Panc1 (cell line): ENCODE results near the gene RPS24. TPM values are rescaled to one million over a fixed set of nuclear protein-coding genes. Genes with fewer than 3 reads are reported as not detected.

Source experiments
- ATAC-seq: fragments of 200-7000 bp; cut with Tn5 transposase; 2 replicates; pipeline ENCODE4 v1.9.1; 2020; ENCODE audit warnings: mild to moderate bottlenecking, moderate library complexity
- BruUV-seq: library from RNA; stranded (reverse); fragments of 400-500 nt; replicated peaks from 2 replicates; lab custom pipeline; 2021; lab: Mats Ljungman, UMichigan
- CTCF ChIA-PET: fragments of 300-600 bp; sonication (Branson Sonifier 250); formaldehyde crosslinking; loops from one replicate; lab custom pipeline; 2022; ENCODE audit warnings: antibody characterized with exemption; lab: Charles Lee
- POLR2A ChIA-PET: fragments of 300-600 bp; sonication (Branson Sonifier 250); formaldehyde crosslinking; loops from one replicate; lab custom pipeline; 2022; ENCODE audit warnings: antibody characterized with exemption; lab: Charles Lee
- DNase-seq: peaks from one replicate; pipeline ENCODE4 v3.0.0-alpha.2; 2010; ENCODE audit warnings: low read depth, low spot score
- H3K27ac ChIP-seq: 2 replicates; pipeline ENCODE4 v1.5.1; 2011; ENCODE audit warnings: mild to moderate bottlenecking, low read length, inconsistent platforms
- H3K27me3 ChIP-seq: fragments of 200-500 bp; sonication (Bioruptor generic); 2 replicates; pipeline ENCODE4 v1.6.0; 2014; ENCODE audit warnings: low read length, inconsistent platforms; ENCODE audit not compliant: control insufficient read depth, insufficient read depth
- H3K36me3 ChIP-seq: fragments of 200-500 bp; sonication (Bioruptor generic); 2 replicates; pipeline ENCODE4 v1.5.1; 2014; ENCODE audit warnings: inconsistent platforms, mild to moderate bottlenecking, low read length, moderate library complexity; ENCODE audit not compliant: control insufficient read depth, insufficient read depth
- H3K4me1 ChIP-seq: 2 replicates; pipeline ENCODE4 v1.5.1; 2011; ENCODE audit warnings: inconsistent platforms, mild to moderate bottlenecking, low read length, moderate library complexity; ENCODE audit not compliant: control insufficient read depth, insufficient read depth
- H3K4me3 ChIP-seq, 2 experiments: 2 replicates each; pipeline ENCODE4 v1.5.1; 2011 to 2012; ENCODE audit warnings: low read depth in 2 of 2, low read length in 2 of 2, mild to moderate bottlenecking in 2 of 2, inconsistent platforms in 1 of 2, moderate library complexity in 1 of 2
- H3K9me3 ChIP-seq: fragments of 200-500 bp; sonication (Bioruptor generic); 2 replicates; pipeline ENCODE4 v1.5.1; 2014; ENCODE audit warnings: low read depth, mild to moderate bottlenecking, inconsistent platforms, low read length, moderate library complexity; ENCODE audit not compliant: control insufficient read depth, insufficient read depth
- CTCF ChIP-seq: fragments of 450-650 bp; IDR thresholded peaks from 2 replicates; pipeline ENCODE4 v1.5.1; 2017; ENCODE audit warnings: mild to moderate bottlenecking
- POLR2AphosphoS5 ChIP-seq: IDR thresholded peaks from 2 replicates; pipeline ENCODE4 v1.6.1; 2012; ENCODE audit warnings: mild to moderate bottlenecking, low read depth, low read length, moderate library complexity
- REST ChIP-seq, 2 experiments: IDR thresholded peaks; 2 replicates each; pipeline ENCODE4 v1.6.1; 2011 to 2012; ENCODE audit warnings: low read depth in 2 of 2, control low read depth in 1 of 2, low read length in 1 of 2, mild to moderate bottlenecking in 1 of 2, moderate library complexity in 1 of 2; ENCODE audit not compliant: insufficient read depth in 1 of 2
- SIN3A ChIP-seq: IDR thresholded peaks from 2 replicates; pipeline ENCODE4 v1.6.1; 2012; ENCODE audit warnings: low read depth, mild to moderate bottlenecking, low read length, moderate library complexity, borderline replicate concordance; ENCODE audit not compliant: insufficient read depth
- TCF7L2 ChIP-seq: IDR thresholded peaks from 2 replicates; pipeline ENCODE4 v1.6.1; 2011; ENCODE audit warnings: mild to moderate bottlenecking, low read depth, low read length, inconsistent platforms
- in situ Hi-C: cut with HindIII; loops from 2 replicates; pipeline ENCODE4 v1.10.0; 2016; ENCODE audit warnings: low sequenced_read_pairs, low pct_unique_long_range_greater_than_20kb
- intact Hi-C: fragments of 100-400 bp; cut with micrococcal nuclease; formaldehyde crosslinking; loops from one replicate; pipeline ENCODE4 v1.10.0; 2022; ENCODE audit not compliant: unreplicated experiment
- total RNA-seq: library from RNA; stranded (reverse); gene quantifications from one replicate; pipeline ENCODE4 v1.2.1, GENCODE V29; 2021; ENCODE audit not compliant: unreplicated experiment

RPS24 gene
- total RNA-seq, 1 experiment from 2014 or later = 1,400 TPM

GRCh38 chr10:78010278-78010677, 23.4 kb upstream of the RPS24 start:
- Histone ChIP-seq H3K36me3 (peaks cover 56% of the 10 kb centered on the region), H3K4me3 (no peak overlapping the region), H3K9me3 (no peaks in the 10 kb centered on the region), H3K4me1 (no peaks in the 10 kb centered on the region), H3K27ac (no peak overlapping the region), H3K27me3 (no peaks in the 10 kb centered on the region)
- TF ChIP-seq SIN3A (no peak), REST (IDR thresholded peaks at IDR 0.05; ENCODE audit: insufficient read depth in 1 of 2, low read depth in 2 of 2, low read length in 1 of 2) (no peak)
- BruUV-seq = no TSS peak
- no peak for ATAC-seq
- CTCF ChIA-PET = no interaction called here
- POLR2A ChIA-PET = interaction anchor here (0.6 kb wide), 2 partner anchors 99 to 470 kb away, joined by 3 to 7 read pairs; no protein-coding TSS in a partner anchor
- intact Hi-C loops (loop anchor here (5.0 kb wide), 1 partner anchor 163 kb away; no protein-coding TSS in a partner anchor), in situ Hi-C loops (no loop called here)
- DNase-seq = no peak

GRCh38 chr10:78011065-78011464, 22.6 kb upstream of the RPS24 start:
- intact Hi-C loops = loop anchor here (5.0 kb wide), 1 partner anchor 164 kb away; no protein-coding TSS in a partner anchor
- ChIA-PET CTCF (no interaction called here), POLR2A (interaction anchor here (0.6 kb wide), 1 partner anchor 25 kb away, joined by 3 read pairs; no protein-coding TSS in a partner anchor)
- H3K36me3 ChIP-seq = peaks cover 57% of the 10 kb centered on the region
- no peak overlapping the region for H3K27ac ChIP-seq
- no peak overlapping the region for H3K4me3 ChIP-seq
- H3K4me1 ChIP-seq = no peaks in the 10 kb centered on the region
- in situ Hi-C loops = no loop called here
- DNase-seq = no peak
- no peak for TF ChIP-seq TCF7L2
- no peak for TF ChIP-seq POLR2AphosphoS5
- no peak for TF ChIP-seq CTCF
- no peak for TF ChIP-seq REST (IDR thresholded peaks at IDR 0.05; ENCODE audit: insufficient read depth in 1 of 2, low read depth in 2 of 2, low read length in 1 of 2)
- no peak for TF ChIP-seq SIN3A
- ATAC-seq = no peak
- BruUV-seq = no TSS peak
- H3K27me3 ChIP-seq = no peaks in the 10 kb centered on the region
- no peaks in the 10 kb centered on the region for H3K9me3 ChIP-seq
